Stomach (tissue), 19 donors: ENCODE results near the gene PIAS1. TPM values are rescaled to one million over a fixed set of nuclear protein-coding genes. Genes with fewer than 3 reads are reported as not detected.
"Not testable (repeated sequence)": the region's sequence is repeated elsewhere in the genome, so short reads cannot be mapped to it uniquely, and the experiment has no call there.

ENCODE experiments used
- DNase-seq, 2 donors: peaks; one replicate each; pipeline versions ENCODE4 v3.0.0 to v3.0.0-alpha.2; 2013 to 2019
- H3K27ac ChIP-seq, 5 donors: fragments of 200-600 bp in 4 of 5; sonication (generic) in 4 of 5; one replicate each; pipeline ENCODE4 v1.5.1; 2013 to 2019; ENCODE audit warnings: mild to moderate bottlenecking in 1 of 5, moderate library complexity in 1 of 5
- H3K27me3 ChIP-seq, 3 donors: fragments of 200-600 bp; sonication (generic); one replicate each; pipeline ENCODE4 v1.5.1; 2017 to 2019; ENCODE audit warnings: mixed run types in 1 of 3
- H3K36me3 ChIP-seq, 4 donors: fragments of 200-600 bp; sonication (generic); 1 replicate in 3 of 4; 2 replicates in 1 of 4; pipeline ENCODE4 v1.5.1; 2016 to 2019
- H3K4me1 ChIP-seq, 4 donors: fragments of 200-600 bp; sonication (generic); one replicate each; pipeline ENCODE4 v1.5.1; 2016 to 2019
- H3K4me3 ChIP-seq, 4 donors: fragments of 200-600 bp; sonication (generic) in 3 of 4; one replicate each; pipeline ENCODE4 v1.5.1; 2016 to 2019; ENCODE audit warnings: mild to moderate bottlenecking in 1 of 4
- H3K9me3 ChIP-seq, 4 donors: fragments of 200-600 bp; sonication (generic); one replicate each; pipeline ENCODE4 v1.5.1; 2016 to 2019
- EP300 ChIP-seq: sonication (generic); formaldehyde crosslinking; IDR thresholded peaks from one replicate; pipeline ENCODE4 v1.6.1; 2017; ENCODE audit warnings: antibody characterized with exemption
- POLR2A ChIP-seq, 4 donors: fragments of 450-650 bp; IDR thresholded peaks; one replicate each; pipeline ENCODE4 v1.6.1; 2016; ENCODE audit warnings: antibody characterized with exemption in 4 of 4, control low read depth in 2 of 4, mild to moderate bottlenecking in 1 of 4, moderate library complexity in 1 of 4
- POLR2AphosphoS5 ChIP-seq, 3 donors: sonication (generic); formaldehyde crosslinking; IDR thresholded peaks; one replicate each; pipeline ENCODE4 v1.6.1; 2016; ENCODE audit warnings: antibody characterized with exemption in 3 of 3
- WGBS, 5 donors: extraction: QIAGEN DNeasy Blood & Tissue Kit in 3 of 5; methylation state at CpG; one replicate each; pipeline versions ENCODE4 v1.1.5 to v1.1.7; 2013 to 2018; 5-methylcytosine and 5-hydroxymethylcytosine counted together
- intact Hi-C: fragments of 100-400 bp; cut with DNase I; formaldehyde crosslinking; loops from one replicate; pipeline ENCODE4 v1.15.1; 2023; ENCODE audit warnings: low total_unique reads
- long read RNA-seq, 10 donors: transcript quantifications; one replicate each; lab custom pipeline, GENCODE V29; 2026
- polyA plus RNA-seq, 3 donors: library from polyadenylated mRNA; stranded (reverse); fragments of 200-250 nt; gene quantifications; one replicate each; pipeline ENCODE4 v1.2.3, GENCODE V29; 2013
- total RNA-seq, 5 donors: library from RNA; depleted of rRNA; stranded (reverse); fragments of >200 nt; gene quantifications; one replicate each; pipeline versions ENCODE4 v1.1.0 to v1.2.3, GENCODE V29; 2014 to 2016
- TF ChIP-seq, protein P1 (sequence below), 7 experiments: fragments of 450-650 bp in 4 of 7; fragments of 200-600 bp in 3 of 7; sonication (generic) in 3 of 7; IDR thresholded peaks; one replicate each; pipeline ENCODE4 v1.5.1; 2016 to 2019; ENCODE audit warnings: antibody characterized with exemption in 7 of 7, control low read depth in 2 of 7, mild to moderate bottlenecking in 1 of 7
- donor health status: healthy with polysubstance abuse.
- donor health status: Bipolar disorder and iron deficiency.
- donor health status: healthy.

Gene PIAS1
- total RNA-seq (10 to 100 TPM; 38.7 to 56.6 (median 48.1) TPM), polyA plus RNA-seq (10 to 100 TPM in 2 of 3 donors, 1 to 10 TPM in 1; 7.9 to 14.5 (median 12.4) TPM)
- long read RNA-seq, donor 1, full-length matches to known transcripts: 1 of 1 reads
- long read RNA-seq, donor 1, partial matches to known transcripts: 0 of 1 reads
- long read RNA-seq, donor 1, other reads (novel, unspliced or antisense): 0 of 1 reads
- long read RNA-seq, donor 2, full-length matches to known transcripts: 6 of 6 reads
- long read RNA-seq, donor 2, partial matches to known transcripts: 0 of 6 reads
- long read RNA-seq, donor 2, other reads (novel, unspliced or antisense): 0 of 6 reads
- long read RNA-seq, donor 3, full-length matches to known transcripts: 2 of 2 reads
- long read RNA-seq, donor 3, partial matches to known transcripts: 0 of 2 reads
- long read RNA-seq, donor 3, other reads (novel, unspliced or antisense): 0 of 2 reads
- long read RNA-seq, donor 4: 0 reads
- long read RNA-seq, donor 5, full-length matches to known transcripts: 6 of 26 reads
- long read RNA-seq, donor 5, partial matches to known transcripts: 20 of 26 reads
- long read RNA-seq, donor 5, other reads (novel, unspliced or antisense): 0 of 26 reads
- long read RNA-seq, donor 6, full-length matches to known transcripts: 4 of 11 reads
- long read RNA-seq, donor 6, partial matches to known transcripts: 7 of 11 reads
- long read RNA-seq, donor 6, other reads (novel, unspliced or antisense): 0 of 11 reads
- long read RNA-seq, donor 7, full-length matches to known transcripts: 5 of 28 reads
- long read RNA-seq, donor 7, partial matches to known transcripts: 23 of 28 reads
- long read RNA-seq, donor 7, other reads (novel, unspliced or antisense): 0 of 28 reads
- long read RNA-seq, donor 8, full-length matches to known transcripts: 4 of 4 reads
- long read RNA-seq, donor 8, partial matches to known transcripts: 0 of 4 reads
- long read RNA-seq, donor 8, other reads (novel, unspliced or antisense): 0 of 4 reads
- long read RNA-seq, donor 9, partial matches to known transcripts: 10 of 10 reads
- long read RNA-seq, donor 9, other reads (novel, unspliced or antisense): 0 of 10 reads
- long read RNA-seq, donor 10, full-length matches to known transcripts: 2 of 108 reads
- long read RNA-seq, donor 10, partial matches to known transcripts: 24 of 108 reads
- long read RNA-seq, donor 10, other reads (novel, unspliced or antisense): 82 of 108 reads

DNA sequence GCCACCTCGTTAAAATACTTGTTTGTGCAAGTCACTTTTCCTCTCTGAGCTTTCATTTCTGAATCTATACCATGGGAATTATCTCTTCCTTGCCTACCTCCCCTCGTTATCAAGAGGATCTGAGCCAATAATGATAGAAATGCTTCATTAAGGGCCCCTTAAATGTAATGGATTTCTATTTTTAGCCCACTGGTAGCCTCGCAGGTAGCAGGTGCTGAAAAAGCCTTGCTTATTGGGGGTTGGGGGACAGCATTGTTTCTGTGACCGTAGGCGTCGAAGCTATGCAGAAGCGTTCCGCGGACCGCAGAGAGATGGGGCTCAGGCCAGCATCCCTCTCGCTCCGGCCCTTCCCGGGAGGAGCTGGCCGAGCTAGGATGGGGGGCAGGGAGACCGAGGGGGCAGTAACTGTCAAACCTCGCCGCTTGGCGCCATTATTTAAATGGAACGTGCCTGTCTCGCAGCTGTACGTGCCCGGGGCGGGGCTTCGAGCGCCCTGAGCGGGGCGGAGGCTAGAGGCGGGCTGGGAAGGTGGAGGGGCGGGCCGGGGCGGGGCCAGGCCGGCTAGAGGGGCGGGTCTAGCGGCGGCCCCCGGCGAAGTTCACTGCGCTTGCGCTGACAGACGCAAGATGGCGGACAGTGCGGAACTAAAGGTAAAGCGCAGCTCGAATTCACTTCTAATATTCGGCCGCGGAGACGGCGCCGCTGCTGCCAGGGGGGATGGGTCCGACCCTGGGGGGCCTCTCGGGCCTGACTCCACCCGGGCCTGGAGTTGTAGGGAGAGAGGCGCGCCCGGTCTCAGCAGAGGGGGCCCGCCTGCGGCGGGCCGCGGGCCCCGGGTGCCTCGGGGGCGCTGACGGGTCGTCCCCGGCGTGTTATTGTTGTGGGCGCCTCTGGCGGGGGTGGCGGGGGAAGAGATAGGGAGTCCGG is at the start of gene PIAS1:
PIAS1 (plus strand) TSS at position 615 of the 927 bp plus-strand sequence; CDS start at position 627, 12 bp downstream.
- DNase-seq: peak; percentile 95 to 98
- H3K27ac ChIP-seq: peak within 1 kb of the TSS; percentile 94 to 99 (median 96)
- intact Hi-C loops: no loop called here

DNA sequence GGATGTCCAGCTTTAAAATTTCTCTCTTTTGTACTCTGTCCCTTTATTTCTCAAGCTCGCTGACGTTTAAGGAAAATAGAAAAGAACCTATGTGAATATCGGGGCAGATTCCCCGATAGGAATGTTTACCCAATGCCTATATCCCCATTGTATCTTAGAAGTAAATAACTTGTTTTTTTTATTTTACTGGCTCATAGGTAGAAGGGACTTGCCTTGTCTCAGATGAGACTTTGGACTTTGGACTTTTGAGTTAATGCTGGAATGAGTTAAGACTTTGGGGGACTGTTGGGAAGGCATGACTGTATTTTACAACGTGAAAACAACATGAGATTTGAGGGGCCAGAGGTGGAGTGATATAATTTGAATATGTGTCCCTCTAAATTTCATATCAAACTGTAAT is 46.5 kb upstream of the PIAS1 start:
- H3K36me3 ChIP-seq, DNase-seq, intact Hi-C loops, H3K27me3 ChIP-seq, H3K27ac ChIP-seq, H3K4me3 ChIP-seq, H3K9me3 ChIP-seq: not testable (repeated sequence)
- peaks cover 0 to 13% (median 5%) of the 10 kb centered on the region in 4 donors for H3K4me1 ChIP-seq
- 80 to 95% (median 94%) methylated on average over 5 of the region's 5 CpGs for WGBS, 5 donors

More for the DNA sequence above, at the start of gene PIAS1:
- H3K9me3 ChIP-seq: no peaks in the 10 kb centered on the region
- TF ChIP-seq, protein P1, sequence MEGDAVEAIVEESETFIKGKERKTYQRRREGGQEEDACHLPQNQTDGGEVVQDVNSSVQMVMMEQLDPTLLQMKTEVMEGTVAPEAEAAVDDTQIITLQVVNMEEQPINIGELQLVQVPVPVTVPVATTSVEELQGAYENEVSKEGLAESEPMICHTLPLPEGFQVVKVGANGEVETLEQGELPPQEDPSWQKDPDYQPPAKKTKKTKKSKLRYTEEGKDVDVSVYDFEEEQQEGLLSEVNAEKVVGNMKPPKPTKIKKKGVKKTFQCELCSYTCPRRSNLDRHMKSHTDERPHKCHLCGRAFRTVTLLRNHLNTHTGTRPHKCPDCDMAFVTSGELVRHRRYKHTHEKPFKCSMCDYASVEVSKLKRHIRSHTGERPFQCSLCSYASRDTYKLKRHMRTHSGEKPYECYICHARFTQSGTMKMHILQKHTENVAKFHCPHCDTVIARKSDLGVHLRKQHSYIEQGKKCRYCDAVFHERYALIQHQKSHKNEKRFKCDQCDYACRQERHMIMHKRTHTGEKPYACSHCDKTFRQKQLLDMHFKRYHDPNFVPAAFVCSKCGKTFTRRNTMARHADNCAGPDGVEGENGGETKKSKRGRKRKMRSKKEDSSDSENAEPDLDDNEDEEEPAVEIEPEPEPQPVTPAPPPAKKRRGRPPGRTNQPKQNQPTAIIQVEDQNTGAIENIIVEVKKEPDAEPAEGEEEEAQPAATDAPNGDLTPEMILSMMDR (IDR thresholded peaks at IDR 0.05): no peak
- peak in 1 of 4 donors; percentile 75 for TF ChIP-seq POLR2A (IDR thresholded peaks at IDR 0.05)
- peak; percentile 78 to 95 (median 94) for TF ChIP-seq POLR2AphosphoS5 (IDR thresholded peaks at IDR 0.05)
- no peak for TF ChIP-seq EP300
- peaks cover 0 to 45% (median 29%) of the 10 kb centered on the region in 4 donors for H3K4me1 ChIP-seq
- 1 to 2% (median 1%) methylated on average over 39 to 72 of the region's 72 CpGs for WGBS, 5 donors
- no peaks in the 10 kb centered on the region for H3K36me3 ChIP-seq
- H3K27me3 ChIP-seq: no peaks in the 10 kb centered on the region
- peak within 1 kb of the TSS; percentile 93 to 98 (median 96) for H3K4me3 ChIP-seq

DNA sequence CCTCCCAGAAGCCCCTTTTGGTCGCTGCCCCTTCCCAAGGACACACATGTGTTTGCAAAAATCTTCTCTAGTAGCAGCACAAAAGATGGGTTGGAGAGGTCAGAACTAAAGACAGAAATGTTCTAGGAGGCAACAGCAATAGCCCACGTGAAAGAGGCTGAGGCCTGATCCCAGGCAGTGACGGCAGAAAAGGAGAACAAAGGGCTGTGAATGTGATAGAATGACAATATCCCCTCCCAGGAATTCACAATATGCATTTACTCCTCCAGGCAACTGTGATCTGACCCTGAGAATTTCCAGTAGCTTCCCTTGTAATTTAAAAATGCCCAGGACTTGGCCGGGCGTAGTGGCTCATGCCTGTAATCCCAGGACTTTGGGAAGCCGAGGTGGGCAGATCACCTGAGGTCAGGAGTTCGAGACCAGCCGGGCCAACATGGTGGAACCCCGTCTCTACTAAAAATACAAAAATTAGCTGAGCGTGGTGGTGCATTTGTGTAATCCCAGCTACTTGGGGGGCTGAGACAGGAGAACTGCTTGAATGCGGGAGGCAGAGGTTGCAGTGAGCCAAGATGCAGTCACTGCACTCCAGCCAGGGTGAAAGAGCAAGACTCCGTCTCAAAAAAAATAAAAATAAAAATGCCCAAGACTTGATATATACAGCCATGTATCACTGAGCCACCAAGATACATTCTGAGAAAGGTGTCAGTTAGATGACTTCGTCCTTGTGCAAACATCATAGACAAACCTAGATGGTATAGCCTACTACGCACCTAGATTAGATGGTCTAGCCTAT is 43.6 kb upstream of the PIAS1 start:
- 86 to 93% (median 89%) methylated on average over 14 of the region's 14 CpGs for WGBS, 5 donors
- peaks cover 0 to 9% (median 4%) of the 10 kb centered on the region in 4 donors for H3K9me3 ChIP-seq
- intact Hi-C loops: no loop called here
- DNase-seq: no peak
- H3K27ac ChIP-seq: no peak overlapping the region
- H3K27me3 ChIP-seq: no peaks in the 10 kb centered on the region
- no peak overlapping the region for H3K4me3 ChIP-seq
- peaks cover 0 to 23% (median 10%) of the 10 kb centered on the region in 4 donors for H3K4me1 ChIP-seq
- H3K36me3 ChIP-seq: no peaks in the 10 kb centered on the region
- TF ChIP-seq, protein P1 (IDR thresholded peaks at IDR 0.05): no peak
- no peak for TF ChIP-seq POLR2A (IDR thresholded peaks at IDR 0.05)
- TF ChIP-seq POLR2AphosphoS5 (IDR thresholded peaks at IDR 0.05): no peak
- no peak for TF ChIP-seq EP300
